OCI-LY1 (cell line): Measurements from ENCODE around the gene OR52E4.

Experiments used
- H2AFZ ChIP-seq: fragments of 200-600 bp; sonication (generic), shearing (Covaris generic); 2 replicates; pipeline ENCODE4 v1.6.0; 2014; ENCODE audit warnings: antibody characterized with exemption, mild to moderate bottlenecking, low read length
- H3F3A ChIP-seq: fragments of 200-600 bp; sonication (generic), shearing (Covaris generic); 2 replicates; pipeline ENCODE4 v1.6.0; 2014; ENCODE audit warnings: mild to moderate bottlenecking, antibody characterized with exemption, low read length, moderate library complexity; ENCODE audit not compliant: insufficient read depth
- H3K27ac ChIP-seq: fragments of 200-600 bp; sonication (generic); 2 replicates; pipeline ENCODE4 v1.5.1; 2014; ENCODE audit warnings: low read length, mixed run types, mild to moderate bottlenecking, low read depth; ENCODE audit not compliant: poor library complexity, severe bottlenecking
- H3K27me3 ChIP-seq: fragments of 200-600 bp; sonication (generic); 2 replicates; pipeline ENCODE4 v1.6.0; 2014; ENCODE audit warnings: antibody characterized with exemption, mild to moderate bottlenecking, low read length, moderate library complexity; ENCODE audit not compliant: insufficient read depth
- H3K36me3 ChIP-seq: fragments of 200-600 bp; sonication (generic); 2 replicates; pipeline ENCODE4 v1.6.1; 2014; ENCODE audit warnings: mild to moderate bottlenecking, antibody characterized with exemption, low read length, moderate library complexity, mixed read lengths; ENCODE audit not compliant: insufficient read depth
- H3K4me1 ChIP-seq: fragments of 200-600 bp; sonication (generic); 2 replicates; pipeline ENCODE4 v1.5.1; 2014; ENCODE audit warnings: mild to moderate bottlenecking, low read length, moderate library complexity; ENCODE audit not compliant: insufficient read depth, severe bottlenecking
- H3K4me2 ChIP-seq: fragments of 200-600 bp; sonication (generic), shearing (Covaris generic); 2 replicates; pipeline ENCODE4 v1.6.1; 2014; ENCODE audit warnings: low read length
- H3K4me3 ChIP-seq: fragments of 200-600 bp; sonication (generic); 2 replicates; pipeline ENCODE4 v1.5.1; 2014; ENCODE audit warnings: low read length, low read depth, mild to moderate bottlenecking, mixed read lengths; ENCODE audit not compliant: poor library complexity, severe bottlenecking
- H3K79me2 ChIP-seq: fragments of 200-600 bp; shearing (Covaris generic); 2 replicates; pipeline ENCODE4 v1.6.1; 2016; ENCODE audit warnings: mixed run types, low read length, mixed read lengths; ENCODE audit not compliant: insufficient read depth
- H3K9ac ChIP-seq: fragments of 200-600 bp; sonication (generic), shearing (Covaris generic); 2 replicates; pipeline ENCODE4 v1.6.1; 2014; ENCODE audit warnings: mild to moderate bottlenecking, low read length, mixed read lengths
- H3K9me2 ChIP-seq: fragments of 200-600 bp; sonication (generic), shearing (Covaris generic); 2 replicates; pipeline ENCODE4 v1.6.1; 2014; ENCODE audit warnings: low read depth, mild to moderate bottlenecking, low read length, mixed read lengths
- H3K9me3 ChIP-seq: fragments of 200-600 bp; shearing (Covaris generic); 2 replicates; pipeline ENCODE4 v1.6.1; 2014; ENCODE audit warnings: low read length, mixed read lengths
- H4K20me1 ChIP-seq: fragments of 200-600 bp; sonication (generic), shearing (Covaris generic); 2 replicates; pipeline ENCODE4 v1.6.0; 2016; ENCODE audit warnings: mild to moderate bottlenecking, low read length; ENCODE audit not compliant: insufficient read depth
- CTCF ChIP-seq: fragments of 200-600 bp; sonication (generic), shearing (Covaris generic); IDR thresholded peaks from 2 replicates; pipeline ENCODE4 v1.5.1; 2017; ENCODE audit warnings: mild to moderate bottlenecking, antibody characterized with exemption, low read length, moderate library complexity, mixed read lengths
- EZH2 ChIP-seq: fragments of 200-600 bp; sonication (generic), shearing (Covaris generic); IDR thresholded peaks from 2 replicates; pipeline ENCODE4 v1.8.0; 2017; ENCODE audit warnings: borderline replicate concordance, mixed run types, mild to moderate bottlenecking, antibody characterized with exemption, low read length, moderate library complexity, mixed read lengths

The OR52E4 gene

GRCh38 chr11:5887172-5887571 lies 6.7 kb downstream of the OR52E4 start:
- TF ChIP-seq CTCF (no peak), EZH2 (no peak)

GRCh38 chr11:5887661-5888060 lies 7.2 kb downstream of the OR52E4 start:
- Histone ChIP-seq H3K9me2 (no peaks in the 10 kb centered on the region), H3K4me1 (no peaks in the 10 kb centered on the region), H3F3A (no peaks in the 10 kb centered on the region), H4K20me1 (no peaks in the 10 kb centered on the region), H3K4me2 (no peak overlapping the region), H3K27ac (no peak overlapping the region), H3K9me3 (no peaks in the 10 kb centered on the region), H3K36me3 (no peaks in the 10 kb centered on the region), H3K79me2 (no peaks in the 10 kb centered on the region), H3K27me3 (no peaks in the 10 kb centered on the region), H3K4me3 (no peak overlapping the region), H3K9ac (no peak overlapping the region), H2AFZ (no peak overlapping the region)
- TF ChIP-seq CTCF (no peak), EZH2 (no peak)

More at GRCh38 chr11:5887172-5887571, 6.7 kb downstream of the OR52E4 start:
- no peaks in the 10 kb centered on the region for H3K4me1 ChIP-seq
- no peaks in the 10 kb centered on the region for H3K27me3 ChIP-seq
- H3K9me3 ChIP-seq: no peaks in the 10 kb centered on the region
- H3K9ac ChIP-seq: no peak overlapping the region
- no peak overlapping the region for H3K27ac ChIP-seq
- no peaks in the 10 kb centered on the region for H3K79me2 ChIP-seq
- no peak overlapping the region for H3K4me3 ChIP-seq
- H3K36me3 ChIP-seq: no peaks in the 10 kb centered on the region
- no peaks in the 10 kb centered on the region for H3K9me2 ChIP-seq
- H3F3A ChIP-seq: no peaks in the 10 kb centered on the region
- H2AFZ ChIP-seq: no peak overlapping the region
- H3K4me2 ChIP-seq: no peak overlapping the region
- H4K20me1 ChIP-seq: no peaks in the 10 kb centered on the region

GRCh38 chr11:5891216-5891800 lies 10.9 kb downstream of the OR52E4 start:
- no peak overlapping the region for H3K4me2 ChIP-seq
- no peaks in the 10 kb centered on the region for H3F3A ChIP-seq
- no peak overlapping the region for H3K9ac ChIP-seq
- no peaks in the 10 kb centered on the region for H4K20me1 ChIP-seq
- H3K27me3 ChIP-seq: no peaks in the 10 kb centered on the region
- H3K79me2 ChIP-seq: no peaks in the 10 kb centered on the region
- H3K4me1 ChIP-seq: no peaks in the 10 kb centered on the region
- H3K36me3 ChIP-seq: no peaks in the 10 kb centered on the region
- no peak overlapping the region for H2AFZ ChIP-seq
- H3K9me3 ChIP-seq: no peaks in the 10 kb centered on the region
- no peaks in the 10 kb centered on the region for H3K9me2 ChIP-seq
- no peak overlapping the region for H3K27ac ChIP-seq
- TF ChIP-seq EZH2 (no peak), CTCF (peak; percentile 19; the same call in 1 of the 2 replicates)
- H3K4me3 ChIP-seq: no peak overlapping the region
